Uterus (tissue), 2 donors: Measurements from ENCODE around the gene MED16.
"Not testable (repeated sequence)": the region's sequence is repeated elsewhere in the genome, so short reads cannot be mapped to it uniquely, and the experiment has no call there.

Experiments
- POLR2A ChIP-seq, 2 donors: fragments of 450-650 bp; IDR thresholded peaks; one replicate each; pipeline ENCODE4 v1.6.1; 2016; ENCODE audit warnings: antibody characterized with exemption in 2 of 2, mild to moderate bottlenecking in 1 of 2, moderate library complexity in 1 of 2
- TF ChIP-seq, protein P1 (sequence below), 4 experiments: fragments of 200-600 bp in 2 of 4; fragments of 450-650 bp in 2 of 4; sonication (generic) in 2 of 4; IDR thresholded peaks; one replicate each; pipeline ENCODE4 v1.5.1; 2016 to 2019; ENCODE audit warnings: antibody characterized with exemption in 4 of 4, mild to moderate bottlenecking in 2 of 4, moderate library complexity in 1 of 4

DNA sequence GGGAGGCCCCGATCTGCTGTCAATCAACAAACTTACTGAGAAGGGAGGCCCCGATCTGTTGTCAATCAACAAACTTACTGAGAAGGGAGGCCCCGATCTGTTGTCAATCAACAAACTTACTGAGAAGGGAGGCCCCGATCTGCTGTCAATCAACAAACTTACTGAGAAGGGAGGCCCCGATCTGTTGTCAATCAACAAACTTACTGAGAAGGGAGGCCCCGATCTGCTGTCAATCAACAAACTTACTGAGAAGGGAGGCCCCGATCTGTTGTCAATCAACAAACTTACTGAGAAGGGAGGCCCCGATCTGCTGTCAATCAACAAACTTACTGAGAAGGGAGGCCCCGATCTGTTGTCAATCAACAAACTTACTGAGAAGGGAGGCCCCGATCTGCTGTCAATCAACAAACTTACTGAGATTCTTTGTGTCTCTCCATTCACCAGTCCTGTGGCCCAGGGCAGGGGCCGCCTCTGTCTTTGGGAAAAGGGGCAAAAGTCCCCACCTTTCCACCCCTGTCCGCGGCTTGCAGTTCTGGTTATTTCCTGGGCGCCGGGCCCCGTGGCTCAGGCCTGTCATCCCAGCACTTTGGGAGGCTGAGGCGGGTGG is 39.3 kb downstream of the MED16 start:
- TF ChIP-seq POLR2A (IDR thresholded peaks at IDR 0.05), result not testable (repeated sequence)
- TF ChIP-seq, protein P1, sequence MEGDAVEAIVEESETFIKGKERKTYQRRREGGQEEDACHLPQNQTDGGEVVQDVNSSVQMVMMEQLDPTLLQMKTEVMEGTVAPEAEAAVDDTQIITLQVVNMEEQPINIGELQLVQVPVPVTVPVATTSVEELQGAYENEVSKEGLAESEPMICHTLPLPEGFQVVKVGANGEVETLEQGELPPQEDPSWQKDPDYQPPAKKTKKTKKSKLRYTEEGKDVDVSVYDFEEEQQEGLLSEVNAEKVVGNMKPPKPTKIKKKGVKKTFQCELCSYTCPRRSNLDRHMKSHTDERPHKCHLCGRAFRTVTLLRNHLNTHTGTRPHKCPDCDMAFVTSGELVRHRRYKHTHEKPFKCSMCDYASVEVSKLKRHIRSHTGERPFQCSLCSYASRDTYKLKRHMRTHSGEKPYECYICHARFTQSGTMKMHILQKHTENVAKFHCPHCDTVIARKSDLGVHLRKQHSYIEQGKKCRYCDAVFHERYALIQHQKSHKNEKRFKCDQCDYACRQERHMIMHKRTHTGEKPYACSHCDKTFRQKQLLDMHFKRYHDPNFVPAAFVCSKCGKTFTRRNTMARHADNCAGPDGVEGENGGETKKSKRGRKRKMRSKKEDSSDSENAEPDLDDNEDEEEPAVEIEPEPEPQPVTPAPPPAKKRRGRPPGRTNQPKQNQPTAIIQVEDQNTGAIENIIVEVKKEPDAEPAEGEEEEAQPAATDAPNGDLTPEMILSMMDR (IDR thresholded peaks at IDR 0.05), result not testable (repeated sequence)
